Suprapubic skin (tissue), 4 donors: ENCODE results near the gene CTNND2. TPM values are rescaled to one million over a fixed set of nuclear protein-coding genes. Genes with fewer than 3 reads are reported as not detected.

Source experiments
- DNase-seq, 2 donors: peaks; one replicate each; pipeline ENCODE4 v3.0.0-alpha.2; 2019; ENCODE audit warnings: low spot score in 2 of 2
- H3K27ac ChIP-seq: fragments of 200-600 bp; sonication (generic); one replicate; pipeline ENCODE4 v1.5.1; 2019
- H3K27me3 ChIP-seq: fragments of 200-600 bp; sonication (generic); one replicate; pipeline ENCODE4 v1.5.1; 2019
- H3K36me3 ChIP-seq: fragments of 200-600 bp; sonication (generic); one replicate; pipeline ENCODE4 v1.5.1; 2019
- H3K4me1 ChIP-seq: fragments of 200-600 bp; sonication (generic); one replicate; pipeline ENCODE4 v1.5.1; 2019
- H3K4me3 ChIP-seq: fragments of 200-600 bp; sonication (generic); one replicate; pipeline ENCODE4 v1.5.1; 2019; ENCODE audit warnings: mild to moderate bottlenecking
- H3K9me3 ChIP-seq: fragments of 200-600 bp; sonication (generic); one replicate; pipeline ENCODE4 v1.5.1; 2019
- CTCF ChIP-seq, 2 donors: fragments of 200-600 bp in 1 of 2; fragments of 450-650 bp in 1 of 2; sonication (generic) in 1 of 2; IDR thresholded peaks; one replicate each; pipeline ENCODE4 v1.5.1; 2016 to 2019; ENCODE audit warnings: antibody characterized with exemption in 2 of 2, mild to moderate bottlenecking in 1 of 2, moderate library complexity in 1 of 2
- EP300 ChIP-seq: sonication (generic); formaldehyde crosslinking; IDR thresholded peaks from one replicate; pipeline ENCODE4 v1.6.1; 2017; ENCODE audit warnings: antibody characterized with exemption
- POLR2A ChIP-seq, 2 donors: fragments of 450-650 bp; IDR thresholded peaks; one replicate each; pipeline ENCODE4 v1.6.1; 2017; ENCODE audit warnings: antibody characterized with exemption in 2 of 2, mild to moderate bottlenecking in 2 of 2, moderate library complexity in 2 of 2
- POLR2AphosphoS5 ChIP-seq, 3 donors: sonication (generic); formaldehyde crosslinking; IDR thresholded peaks; one replicate each; pipeline ENCODE4 v1.6.1; 2017; ENCODE audit warnings: antibody characterized with exemption in 3 of 3
- WGBS: methylation state at CpG from one replicate; pipeline ENCODE4 v1.1.5; 2018; 5-methylcytosine and 5-hydroxymethylcytosine counted together
- total RNA-seq, 4 donors: library from RNA; depleted of rRNA; stranded (reverse); fragments of >200 nt; gene quantifications; one replicate each; pipeline ENCODE4 v1.1.0, GENCODE V29; 2016

Gene CTNND2
- total RNA-seq, 4 donors from 2014 or later = 0.40 to 3.8 (median 2.2) TPM

- H3K36me3 ChIP-seq = no peaks in the 10 kb centered on the region
- H3K4me3 ChIP-seq = no peak overlapping the region
- no peaks in the 10 kb centered on the region for H3K27me3 ChIP-seq
- no peak for DNase-seq
- H3K4me1 ChIP-seq = no peaks in the 10 kb centered on the region
- H3K9me3 ChIP-seq = no peaks in the 10 kb centered on the region
- whole genome bisulfite sequencing = 85% methylated on average over 2 of the region's 2 CpGs
- no peak for TF ChIP-seq CTCF (IDR thresholded peaks at IDR 0.05)
- H3K27ac ChIP-seq = no peak overlapping the region
Measured at GRCh38 chr5:11467588-11467987, 436.7 kb downstream of the CTNND2 start.

- Histone ChIP-seq H3K27ac (no peak overlapping the region), H3K4me1 (no peaks in the 10 kb centered on the region), H3K4me3 (no peak overlapping the region), H3K36me3 (no peaks in the 10 kb centered on the region), H3K9me3 (no peaks in the 10 kb centered on the region), H3K27me3 (no peaks in the 10 kb centered on the region)
- TF ChIP-seq CTCF (IDR thresholded peaks at IDR 0.05) (no peak), EP300 (no peak), POLR2AphosphoS5 (IDR thresholded peaks at IDR 0.05) (no peak), POLR2A (IDR thresholded peaks at IDR 0.05) (no peak)
- 77% methylated on average over 2 of the region's 2 CpGs for WGBS
- DNase-seq = no peak
Measured at GRCh38 chr5:11459716-11460115, 444.5 kb downstream of the CTNND2 start.

- no peak overlapping the region for H3K4me3 ChIP-seq
- no peaks in the 10 kb centered on the region for H3K4me1 ChIP-seq
- no peaks in the 10 kb centered on the region for H3K9me3 ChIP-seq
- WGBS = 92% methylated on average over 2 of the region's 2 CpGs
- DNase-seq = no peak
- TF ChIP-seq EP300 (no peak), POLR2AphosphoS5 (IDR thresholded peaks at IDR 0.05) (no peak), CTCF (IDR thresholded peaks at IDR 0.05) (no peak), POLR2A (IDR thresholded peaks at IDR 0.05) (no peak)
- no peaks in the 10 kb centered on the region for H3K36me3 ChIP-seq
- no peaks in the 10 kb centered on the region for H3K27me3 ChIP-seq
- H3K27ac ChIP-seq = no peak overlapping the region
Measured at GRCh38 chr5:11455505-11455904, 448.7 kb downstream of the CTNND2 start.

- H3K4me1 ChIP-seq = no peaks in the 10 kb centered on the region
- no peak for DNase-seq
- TF ChIP-seq EP300 (no peak), POLR2A (IDR thresholded peaks at IDR 0.05) (no peak), CTCF (IDR thresholded peaks at IDR 0.05) (no peak), POLR2AphosphoS5 (IDR thresholded peaks at IDR 0.05) (no peak)
- no peak overlapping the region for H3K27ac ChIP-seq
- H3K4me3 ChIP-seq = no peak overlapping the region
- no peaks in the 10 kb centered on the region for H3K36me3 ChIP-seq
- WGBS = 89% methylated on average over 2 of the region's 2 CpGs
- no peaks in the 10 kb centered on the region for H3K27me3 ChIP-seq
- H3K9me3 ChIP-seq = no peaks in the 10 kb centered on the region
Measured at GRCh38 chr5:11452852-11453251, 451.4 kb downstream of the CTNND2 start.

- H3K4me3 ChIP-seq = no peak overlapping the region
- H3K4me1 ChIP-seq = no peaks in the 10 kb centered on the region
- no peaks in the 10 kb centered on the region for H3K36me3 ChIP-seq
- H3K9me3 ChIP-seq = no peaks in the 10 kb centered on the region
- H3K27me3 ChIP-seq = no peaks in the 10 kb centered on the region
- 81% methylated on average over 4 of the region's 4 CpGs for WGBS
- no peak overlapping the region for H3K27ac ChIP-seq
- TF ChIP-seq POLR2AphosphoS5 (IDR thresholded peaks at IDR 0.05) (no peak), EP300 (no peak), POLR2A (IDR thresholded peaks at IDR 0.05) (no peak), CTCF (IDR thresholded peaks at IDR 0.05) (no peak)
- DNase-seq = no peak
Measured at GRCh38 chr5:11449966-11450365, 454.3 kb downstream of the CTNND2 start.
